ENCODE data around the gene OLR1.
"Not testable (repeated sequence)": the region's sequence is repeated elsewhere in the genome, so short reads cannot be mapped to it uniquely, and the experiment has no call there.

Gene OLR1

DNA sequence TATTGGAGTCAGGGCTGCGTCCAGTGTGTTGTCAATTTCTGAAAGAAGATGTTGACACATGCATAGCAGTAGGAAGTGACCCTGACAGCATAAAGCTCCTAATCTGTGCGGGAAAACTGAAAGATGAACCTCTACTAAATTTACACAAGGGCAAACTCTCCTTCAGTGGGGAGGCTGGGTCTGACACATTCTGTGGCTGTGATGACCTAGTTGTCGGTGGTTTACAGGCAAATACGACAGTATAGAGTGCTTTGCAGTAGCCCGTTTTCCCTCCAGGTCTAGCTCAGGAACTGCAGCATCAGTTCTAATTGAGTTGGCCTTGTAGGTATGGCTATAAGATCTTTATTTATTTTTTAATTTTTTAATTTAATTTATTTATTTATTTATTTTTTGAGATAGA, 25.9 kb upstream of the OLR1 start:
- Histone ChIP-seq H3K27me3 (peaks cover 0 to 42% (median 0%) of the 10 kb centered on the region in 11 experiments; a peak in 8 of 22 replicates), H3K36me3 (no peaks in the 10 kb centered on the region), H3K4me2 (no peak overlapping the region), H3K4me1 (peaks cover 16 to 39% (median 31%) of the 10 kb centered on the region in 10 experiments), H4K20me1 (no peaks in the 10 kb centered on the region), H3K4me3 (no peak overlapping the region), H3K9ac (no peak overlapping the region), H3K27ac (no peak overlapping the region), H3K9me3 (replicated peaks in 1 of 11) (no peaks in the 10 kb centered on the region)
- no peak for TF ChIP-seq Cebpa-rat (IDR thresholded peaks at IDR 0.05)

DNA sequence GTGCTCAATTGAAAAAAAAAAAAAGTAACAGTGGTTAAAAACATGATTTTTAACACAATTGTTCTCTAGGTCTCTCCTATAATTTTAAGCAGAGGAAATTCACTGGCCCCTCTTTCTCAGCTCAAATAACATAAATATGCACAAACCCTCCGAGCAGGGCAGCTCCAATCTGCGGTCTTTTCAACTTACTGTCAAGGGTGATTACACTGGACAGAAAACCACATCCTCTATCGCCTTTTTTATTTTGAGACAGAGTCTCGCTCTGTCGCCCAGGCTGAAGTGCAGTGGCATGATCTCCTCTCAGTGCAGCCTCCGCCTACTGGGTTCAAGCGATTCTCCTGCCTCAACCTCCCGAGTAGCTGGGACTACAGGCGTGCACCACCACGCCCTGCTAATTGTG, 24.3 kb upstream of the OLR1 start:
- Histone ChIP-seq H3K4me2 (peak overlapping the region; percentile 61 to 78 (median 68)), H3K9me3 (replicated peaks in 1 of 11) (no peaks in the 10 kb centered on the region), H3K27me3 (peaks cover 0 to 48% (median 0%) of the 10 kb centered on the region in 11 experiments; a peak in 8 of 22 replicates), H4K20me1 (no peaks in the 10 kb centered on the region), H3K4me3 (no peak overlapping the region), H3K9ac (no peak overlapping the region), H3K4me1 (peaks cover 16 to 39% (median 31%) of the 10 kb centered on the region in 10 experiments), H3K36me3 (no peaks in the 10 kb centered on the region), H3K27ac (no peak overlapping the region)
- no peak for TF ChIP-seq Cebpa-rat (IDR thresholded peaks at IDR 0.05)

DNA sequence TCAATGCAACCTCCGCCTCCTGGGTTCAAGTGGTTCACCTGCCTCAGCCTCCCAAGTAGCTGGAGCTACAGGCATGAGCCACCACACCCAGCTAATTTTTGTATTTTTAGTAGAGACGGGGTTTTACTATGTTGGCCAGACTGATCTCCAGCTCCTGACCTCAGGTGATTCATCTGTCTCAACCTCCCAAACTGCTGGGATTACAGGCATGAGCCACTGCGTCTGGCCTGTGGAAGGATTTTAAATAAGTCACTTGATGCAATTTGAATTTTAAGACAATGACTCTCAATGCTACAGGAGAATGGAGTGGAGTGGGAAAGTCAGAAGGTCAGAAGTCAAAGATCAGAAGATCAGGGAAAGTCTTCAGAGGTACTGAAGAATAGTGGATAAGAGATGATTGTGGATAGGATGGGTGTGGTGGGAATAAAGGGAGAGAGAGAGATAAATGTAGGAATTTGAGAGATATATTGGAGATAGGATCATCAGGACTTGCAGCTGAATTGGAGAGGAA, 22.3 kb upstream of the OLR1 start:
- Histone ChIP-seq H3K27me3 (peaks cover 0 to 45% (median 0%) of the 10 kb centered on the region in 11 experiments; a peak in 8 of 22 replicates), H4K20me1 (no peaks in the 10 kb centered on the region), H3K4me2 (peak overlapping the region in 6 of 11 experiments; percentile 38 to 68 (median 50); a peak in 8 of 22 replicates), H3K4me1 (peaks cover 13 to 39% (median 31%) of the 10 kb centered on the region in 10 experiments), H3K9ac (no peak overlapping the region), H3K27ac (no peak overlapping the region), H3K36me3 (no peaks in the 10 kb centered on the region), H3K4me3 (no peak overlapping the region), H3K9me3 (replicated peaks in 1 of 11) (no peaks in the 10 kb centered on the region)
- TF ChIP-seq Cebpa-rat (IDR thresholded peaks at IDR 0.05), result no peak

DNA sequence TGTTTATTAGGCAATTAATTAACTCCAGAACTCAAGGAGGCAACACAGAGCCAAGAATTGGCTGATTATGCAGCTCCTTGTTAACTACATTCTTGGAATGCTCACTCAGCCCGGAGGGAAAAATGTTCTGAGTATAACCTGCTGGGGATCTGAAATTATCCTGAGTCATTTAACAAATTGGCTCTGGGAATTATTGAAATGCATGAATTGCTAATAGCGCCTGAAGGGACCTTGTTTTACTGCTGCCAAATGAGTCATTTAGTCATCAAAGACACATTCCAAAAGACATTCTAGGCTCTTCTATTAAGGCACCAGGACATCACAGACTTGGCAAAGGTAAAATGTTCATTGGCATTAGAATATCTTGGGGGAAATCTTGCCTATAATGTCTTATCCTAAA, 19.9 kb upstream of the OLR1 start:
- Histone ChIP-seq H4K20me1 (no peaks in the 10 kb centered on the region), H3K4me2 (no peak overlapping the region), H3K36me3 (no peaks in the 10 kb centered on the region), H3K27ac (no peak overlapping the region), H3K4me3 (no peak overlapping the region), H3K27me3 (peaks cover 0 to 34% (median 0%) of the 10 kb centered on the region in 11 experiments; a peak in 8 of 22 replicates), H3K4me1 (peaks cover 13 to 32% (median 29%) of the 10 kb centered on the region in 10 experiments), H3K9me3 (replicated peaks in 1 of 11) (no peaks in the 10 kb centered on the region), H3K9ac (no peak overlapping the region)
- no peak for TF ChIP-seq Cebpa-rat (IDR thresholded peaks at IDR 0.05)

DNA sequence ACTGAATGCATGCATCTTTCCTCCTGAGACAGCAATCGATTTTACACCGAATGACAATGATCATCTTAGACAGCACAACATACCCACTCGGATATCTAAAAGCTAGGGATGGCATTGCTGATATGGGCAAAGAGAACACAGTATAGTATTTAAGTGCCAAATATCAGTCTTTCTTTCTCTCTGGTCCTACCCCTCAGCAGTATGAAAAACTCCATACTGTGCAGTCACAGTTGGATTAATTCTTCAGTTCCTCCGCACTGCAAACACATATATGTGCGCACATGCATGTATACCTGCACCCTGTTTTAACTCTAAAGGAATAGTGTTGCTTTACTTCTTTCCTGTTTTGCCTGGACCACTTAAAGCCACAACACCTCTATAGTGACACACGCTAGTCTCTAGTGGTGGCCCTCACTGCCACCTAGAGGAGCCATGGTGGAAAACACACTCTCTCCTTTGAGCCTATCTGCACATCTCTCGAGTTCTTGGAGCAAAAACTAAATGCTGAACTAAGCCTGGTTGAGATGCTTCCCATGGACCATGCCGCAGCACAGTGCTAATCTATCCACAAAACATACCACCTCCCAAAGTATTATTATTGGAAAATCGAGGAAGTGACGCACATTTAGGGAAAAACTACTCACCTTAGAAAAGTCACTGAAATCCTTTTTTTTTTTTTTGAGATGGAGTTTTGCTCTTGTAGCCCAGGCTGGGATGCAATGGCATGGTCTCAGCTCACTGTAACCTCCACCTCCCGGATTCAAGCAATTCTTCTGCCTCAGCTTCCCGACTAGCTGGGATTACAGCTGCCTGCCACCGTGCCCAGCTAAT, 18.8 kb upstream of the OLR1 start:
- Histone ChIP-seq H3K4me1 (peaks cover 11 to 31% (median 20%) of the 10 kb centered on the region in 10 experiments), H3K27me3 (peaks cover 0 to 31% (median 0%) of the 10 kb centered on the region in 11 experiments; a peak in 8 of 22 replicates), H3K4me3 (no peak overlapping the region), H3K4me2 (no peak overlapping the region), H3K27ac (no peak overlapping the region), H3K36me3 (no peaks in the 10 kb centered on the region), H3K9ac (no peak overlapping the region), H4K20me1 (no peaks in the 10 kb centered on the region), H3K9me3 (replicated peaks in 1 of 11) (no peaks in the 10 kb centered on the region)
- TF ChIP-seq Cebpa-rat (IDR thresholded peaks at IDR 0.05), result no peak

DNA sequence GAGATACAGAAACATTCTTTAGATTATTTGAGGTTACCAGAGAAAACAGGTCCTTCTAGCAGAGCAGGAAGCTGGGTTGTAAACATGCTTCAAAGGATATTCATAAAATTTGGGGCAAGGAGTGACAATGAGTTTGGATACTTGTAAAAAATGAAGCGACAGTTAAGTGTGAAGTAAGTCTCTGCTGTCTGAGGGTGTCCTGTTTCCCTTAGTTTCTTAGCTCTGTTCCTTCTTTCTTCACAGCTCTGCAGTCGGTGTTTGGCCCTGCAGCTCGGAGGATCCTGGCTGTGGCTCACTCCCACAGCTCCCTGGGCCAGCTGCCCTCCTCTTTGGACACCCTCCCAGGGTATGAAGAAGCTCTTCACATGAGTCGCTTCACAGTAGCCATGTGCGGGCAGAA, 17.7 kb upstream of the OLR1 start:
- TF ChIP-seq Cebpa-rat (IDR thresholded peaks at IDR 0.05), result no peak
- H3K9ac ChIP-seq, result no peak overlapping the region
- H3K27ac ChIP-seq, result no peak overlapping the region
- no peaks in the 10 kb centered on the region for H3K36me3 ChIP-seq
- no peaks in the 10 kb centered on the region for H3K9me3 ChIP-seq (replicated peaks in 1 of 11)
- peaks cover 4 to 32% (median 10%) of the 10 kb centered on the region in 10 experiments for H3K4me1 ChIP-seq
- H3K4me3 ChIP-seq, result no peak overlapping the region
- no peak overlapping the region for H3K4me2 ChIP-seq
- peaks cover 0 to 24% (median 0%) of the 10 kb centered on the region in 11 experiments; a peak in 7 of 22 replicates for H3K27me3 ChIP-seq
- no peaks in the 10 kb centered on the region for H4K20me1 ChIP-seq

DNA sequence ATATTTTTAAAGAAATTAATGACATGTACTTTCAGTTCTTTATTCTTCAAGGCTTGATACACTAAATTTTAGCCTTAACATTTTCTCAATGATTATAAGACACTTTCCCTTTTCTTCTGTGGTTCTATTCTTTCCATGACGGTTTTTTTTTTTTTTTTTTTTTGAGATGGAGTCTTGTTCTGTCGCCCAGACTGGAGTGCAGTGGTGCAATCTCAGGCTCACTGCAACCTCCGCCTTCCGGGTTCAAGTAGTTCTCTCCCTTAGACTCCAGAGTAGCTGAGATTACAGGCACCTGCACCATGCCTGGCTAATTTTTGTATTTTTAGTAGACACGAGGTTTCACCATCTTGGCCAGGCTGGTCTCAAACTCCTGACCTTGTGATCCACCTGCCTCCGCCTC, 15.0 kb upstream of the OLR1 start:
- H3K36me3 ChIP-seq; H3K9ac ChIP-seq; H4K20me1 ChIP-seq; H3K27me3 ChIP-seq; H3K9me3 ChIP-seq (replicated peaks in 1 of 11); H3K4me3 ChIP-seq; H3K27ac ChIP-seq: not testable (repeated sequence)
- peaks cover 0 to 53% (median 11%) of the 10 kb centered on the region in 10 experiments; a peak in 10 of 20 replicates for H3K4me1 ChIP-seq
- H3K4me2 ChIP-seq, result peak overlapping the region in 2 of 11 experiments; percentile 13 to 83; a peak in 3 of 22 replicates

DNA sequence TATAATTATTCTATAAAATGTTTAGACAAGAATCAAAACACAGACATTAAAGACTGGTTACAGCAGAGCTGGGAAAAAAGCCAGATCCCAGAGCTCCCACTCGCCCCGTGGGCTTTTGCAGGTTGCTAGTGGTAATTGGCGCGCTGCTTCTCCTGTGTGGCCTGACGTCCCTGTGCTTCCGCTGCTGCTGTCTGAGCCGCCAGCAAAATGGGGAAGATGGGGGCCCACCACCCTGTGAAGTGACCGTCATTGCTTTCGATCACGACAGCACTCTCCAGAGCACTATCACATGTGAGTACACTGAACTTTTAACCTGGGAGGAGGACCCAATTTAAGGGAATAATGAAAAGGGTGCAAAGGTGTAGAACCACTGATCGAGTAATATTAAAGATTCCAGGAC, 14.4 kb upstream of the OLR1 start:
- Histone ChIP-seq H3K4me2 (peak overlapping the region in 7 of 11 experiments; percentile 7 to 83 (median 45); a peak in 8 of 22 replicates), H3K9ac (0 out of 22 replicates have a peak overlapping the region, but pooled peaks of 1 of the 11 experiments have one; percentile 18), H3K9me3 (replicated peaks in 1 of 11) (no peaks in the 10 kb centered on the region), H3K27ac (no peak overlapping the region; a peak in 1 of 22 replicates), H3K4me3 (no peak overlapping the region), H3K36me3 (no peaks in the 10 kb centered on the region), H4K20me1 (no peaks in the 10 kb centered on the region), H3K4me1 (peaks cover 0 to 60% (median 11%) of the 10 kb centered on the region in 10 experiments; a peak in 10 of 20 replicates), H3K27me3 (no peaks in the 10 kb centered on the region)
- TF ChIP-seq Cebpa-rat (IDR thresholded peaks at IDR 0.05), result no peak

DNA sequence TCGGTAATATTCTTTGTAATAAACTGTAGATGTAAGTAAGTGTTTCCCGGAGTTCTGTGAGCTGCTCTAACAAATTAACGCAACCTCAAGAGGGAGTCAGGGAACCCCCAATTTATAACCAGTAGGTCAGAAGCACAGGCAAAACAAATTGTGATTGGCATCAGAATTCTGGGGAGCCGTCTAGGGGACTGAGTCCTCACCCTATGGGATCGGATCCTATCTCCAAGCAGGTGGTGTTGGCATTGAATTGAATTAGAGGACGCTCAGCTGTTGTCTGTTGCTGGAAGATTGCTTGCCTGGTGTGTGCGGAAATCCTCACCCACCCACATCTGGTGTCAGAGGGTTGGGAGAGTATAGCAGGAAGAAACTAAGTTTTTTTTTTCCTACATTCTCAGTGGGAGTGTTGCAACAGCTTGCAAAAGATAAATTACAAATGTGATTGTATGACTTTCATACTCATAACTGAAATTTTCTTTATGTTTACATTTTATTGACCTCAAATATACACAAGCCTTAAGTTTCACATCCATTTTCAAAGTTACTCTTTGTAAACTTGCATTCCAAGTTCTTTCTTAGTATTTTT, 12.4 kb upstream of the OLR1 start:
- no peaks in the 10 kb centered on the region for H4K20me1 ChIP-seq
- peak overlapping the region in 5 of 11 experiments; percentile 2 to 83 (median 52); a peak in 8 of 22 replicates for H3K4me2 ChIP-seq
- TF ChIP-seq Cebpa-rat (IDR thresholded peaks at IDR 0.05), result 0 out of 22 replicates have a peak, but pooled peaks of 1 of the 11 experiments have one; percentile 21
- no peaks in the 10 kb centered on the region for H3K27me3 ChIP-seq
- peaks cover 0 to 76% (median 11%) of the 10 kb centered on the region in 10 experiments; a peak in 10 of 20 replicates for H3K4me1 ChIP-seq
- H3K9me3 ChIP-seq (replicated peaks in 1 of 11), result no peaks in the 10 kb centered on the region
- peak overlapping the region in 4 of 11 experiments; percentile 30 to 81 (median 69); a peak in 7 of 22 replicates for H3K27ac ChIP-seq
- H3K9ac ChIP-seq, result peak overlapping the region in 1 of 11 experiments; percentile 32; a peak in 1 of 22 replicates
- H3K36me3 ChIP-seq, result no peaks in the 10 kb centered on the region
- H3K4me3 ChIP-seq, result no peak overlapping the region

Data from BLaER1 treated with 17β-estradiol and CSF1 and Interleukin-3, amounts not matched to agents 10 nM and 100 nM (cell line).